Measurements from ENCODE around the gene OR5L2. TPM values are rescaled to one million over a fixed set of nuclear protein-coding genes. Genes with fewer than 3 reads are reported as not detected.

Gene OR5L2
- total RNA-seq, 3 donors from 2014 or later (not counting 1 experiment from before 2014, with no cell fraction given) = not detected

DNA sequence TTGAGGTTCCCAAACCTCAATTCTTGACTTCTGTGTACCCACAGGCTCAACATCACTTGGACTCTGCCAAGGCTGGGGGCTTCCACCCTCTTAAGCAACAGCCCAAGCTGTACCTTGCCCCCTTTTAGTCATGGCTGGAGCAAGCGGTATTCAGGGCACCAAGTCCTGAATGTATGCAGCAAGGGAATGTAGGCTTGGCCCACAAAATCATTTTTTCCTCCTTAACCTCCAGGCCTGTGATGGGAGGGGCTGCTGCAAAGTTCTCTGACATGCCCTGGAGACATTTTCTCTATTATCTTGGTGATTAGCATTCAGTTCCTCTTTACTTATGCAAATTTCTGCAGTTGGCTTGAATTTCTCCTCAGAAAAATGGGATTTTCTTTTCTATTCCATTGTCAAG lies 20.8 kb upstream of the OR5L2 start:
- no peak for ATAC-seq
- no peaks in the 10 kb centered on the region for H3K36me3 ChIP-seq (ENCODE audit: control insufficient read depth, insufficient read depth, low read length)
- H3K36me3 Mint-ChIP-seq = peaks cover 15% of the 10 kb centered on the region
- H3K9me3 ChIP-seq (ENCODE audit: control insufficient read depth, insufficient read depth, low read length) = peaks cover 9% of the 10 kb centered on the region
- H3K27me3 ChIP-seq (ENCODE audit: control insufficient read depth, insufficient read depth, low read length) = no peaks in the 10 kb centered on the region
- H3K4me3 Mint-ChIP-seq = no peak overlapping the region
- H3K27ac Mint-ChIP-seq = no peak overlapping the region
- 100% methylated on average over 1 of the region's 1 CpG for WGBS (ENCODE audit: insufficient coverage)
- TF ChIP-seq, protein P1, sequence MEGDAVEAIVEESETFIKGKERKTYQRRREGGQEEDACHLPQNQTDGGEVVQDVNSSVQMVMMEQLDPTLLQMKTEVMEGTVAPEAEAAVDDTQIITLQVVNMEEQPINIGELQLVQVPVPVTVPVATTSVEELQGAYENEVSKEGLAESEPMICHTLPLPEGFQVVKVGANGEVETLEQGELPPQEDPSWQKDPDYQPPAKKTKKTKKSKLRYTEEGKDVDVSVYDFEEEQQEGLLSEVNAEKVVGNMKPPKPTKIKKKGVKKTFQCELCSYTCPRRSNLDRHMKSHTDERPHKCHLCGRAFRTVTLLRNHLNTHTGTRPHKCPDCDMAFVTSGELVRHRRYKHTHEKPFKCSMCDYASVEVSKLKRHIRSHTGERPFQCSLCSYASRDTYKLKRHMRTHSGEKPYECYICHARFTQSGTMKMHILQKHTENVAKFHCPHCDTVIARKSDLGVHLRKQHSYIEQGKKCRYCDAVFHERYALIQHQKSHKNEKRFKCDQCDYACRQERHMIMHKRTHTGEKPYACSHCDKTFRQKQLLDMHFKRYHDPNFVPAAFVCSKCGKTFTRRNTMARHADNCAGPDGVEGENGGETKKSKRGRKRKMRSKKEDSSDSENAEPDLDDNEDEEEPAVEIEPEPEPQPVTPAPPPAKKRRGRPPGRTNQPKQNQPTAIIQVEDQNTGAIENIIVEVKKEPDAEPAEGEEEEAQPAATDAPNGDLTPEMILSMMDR (IDR thresholded peaks at IDR 0.05) = no peak
- no peak overlapping the region for H3K4me3 ChIP-seq (ENCODE audit: low read length)
- DNase-seq = no peak
- intact Hi-C loops (cut with micrococcal nuclease) = no loop called here
- H3K27ac ChIP-seq (ENCODE audit: low read length) = no peak overlapping the region
- H3K4me1 Mint-ChIP-seq = no peaks in the 10 kb centered on the region
- H3K9me3 Mint-ChIP-seq = peaks cover 12 to 23% of the 10 kb centered on the region in 2 donors
- no peaks in the 10 kb centered on the region for H3K4me1 ChIP-seq (ENCODE audit: control insufficient read depth, insufficient read depth, low read length)
- H3K27me3 Mint-ChIP-seq (ENCODE audit: low read depth in 2 of 2) = no peaks in the 10 kb centered on the region

DNA sequence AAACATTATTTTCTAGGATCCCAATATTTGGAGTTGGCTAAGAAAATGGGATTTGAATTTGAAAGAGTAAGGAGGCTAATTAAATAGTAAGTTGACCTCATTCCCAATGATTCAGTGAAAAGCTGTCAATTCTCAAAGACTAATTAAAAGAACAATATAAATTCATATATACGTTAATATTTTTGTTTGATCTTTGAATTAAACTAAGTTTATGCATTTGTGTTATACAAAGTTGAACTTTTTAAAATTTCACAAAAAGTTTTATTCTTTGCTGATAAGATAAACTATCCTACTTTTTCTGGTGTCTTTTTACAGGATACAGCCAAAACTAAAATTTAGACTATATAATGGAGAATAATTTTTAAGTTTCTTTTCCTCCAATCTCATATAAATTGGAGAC lies 16.0 kb upstream of the OR5L2 start, which contains the start of gene OR5L1:
TSS of gene OR5L1 (plus strand) at position 301 of the 400 bp plus-strand sequence. CDS start 100 bp downstream, outside the sequence.
- DNase-seq (no peak), ATAC-seq (no peak)
- intact Hi-C loops (cut with micrococcal nuclease) = no loop called here
- H3K4me3 ChIP-seq (ENCODE audit: low read length) = no peak within 1 kb of the TSS
- no peak within 1 kb of the TSS for H3K27ac ChIP-seq (ENCODE audit: low read length)
- H3K4me1 ChIP-seq (ENCODE audit: control insufficient read depth, insufficient read depth, low read length) = no peaks in the 10 kb centered on the region
- peaks cover 14 to 22% of the 10 kb centered on the region in 2 donors for H3K9me3 Mint-ChIP-seq
- H3K36me3 Mint-ChIP-seq = peaks cover 18% of the 10 kb centered on the region
- WGBS (ENCODE audit: insufficient coverage) = no CpG with 5 or more reads among the region's 1 CpG
- no peak within 1 kb of the TSS for H3K27ac Mint-ChIP-seq
- H3K27me3 ChIP-seq (ENCODE audit: control insufficient read depth, insufficient read depth, low read length) = no peaks in the 10 kb centered on the region
- H3K9me3 ChIP-seq (ENCODE audit: control insufficient read depth, insufficient read depth, low read length) = peaks cover 9% of the 10 kb centered on the region
- TF ChIP-seq, protein P1 (IDR thresholded peaks at IDR 0.05) = no peak
- H3K36me3 ChIP-seq (ENCODE audit: control insufficient read depth, insufficient read depth, low read length) = no peaks in the 10 kb centered on the region
- no peaks in the 10 kb centered on the region for H3K27me3 Mint-ChIP-seq (ENCODE audit: low read depth in 2 of 2)
- H3K4me3 Mint-ChIP-seq = no peak within 1 kb of the TSS
- H3K4me1 Mint-ChIP-seq = no peaks in the 10 kb centered on the region

DNA sequence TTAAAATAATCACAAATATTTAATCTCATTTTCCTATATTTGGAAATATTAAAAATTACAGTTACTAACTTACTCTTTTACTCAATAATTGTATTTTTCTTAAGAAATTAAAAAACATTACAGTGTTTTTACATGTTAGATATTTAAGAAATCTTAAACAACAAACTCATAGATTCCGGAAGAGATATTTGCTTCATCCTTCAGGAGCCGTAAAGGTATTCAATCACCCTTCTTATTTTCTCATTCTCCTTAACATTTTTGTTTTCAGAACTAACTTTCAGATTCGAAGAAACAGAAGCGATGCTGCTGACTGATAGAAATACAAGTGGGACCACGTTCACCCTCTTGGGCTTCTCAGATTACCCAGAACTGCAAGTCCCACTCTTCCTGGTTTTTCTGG lies 7.7 kb upstream of the OR5L2 start, which contains the start of gene OR5D18:
TSS of gene OR5D18 (plus strand) at position 301 of the 400 bp plus-strand sequence. CDS start at position 301, 0 bp downstream.
- TF ChIP-seq, protein P1 (IDR thresholded peaks at IDR 0.05) = no peak
- no peak for DNase-seq
- Histone ChIP-seq H3K4me3 (ENCODE audit: low read length) (no peak within 1 kb of the TSS), H3K27ac (ENCODE audit: low read length) (no peak within 1 kb of the TSS), H3K9me3 (ENCODE audit: control insufficient read depth, insufficient read depth, low read length) (peaks cover 2% of the 10 kb centered on the region), H3K4me1 (ENCODE audit: control insufficient read depth, insufficient read depth, low read length) (no peaks in the 10 kb centered on the region), H3K36me3 (ENCODE audit: control insufficient read depth, insufficient read depth, low read length) (no peaks in the 10 kb centered on the region), H3K27me3 (ENCODE audit: control insufficient read depth, insufficient read depth, low read length) (no peaks in the 10 kb centered on the region)
- Mint-ChIP-seq H3K27me3 (ENCODE audit: low read depth in 2 of 2) (no peaks in the 10 kb centered on the region), H3K4me3 (no peak within 1 kb of the TSS), H3K27ac (no peak within 1 kb of the TSS), H3K36me3 (peaks cover 36% of the 10 kb centered on the region), H3K9me3 (peaks cover 19 to 20% of the 10 kb centered on the region in 2 donors), H3K4me1 (no peaks in the 10 kb centered on the region)
- intact Hi-C loops (cut with micrococcal nuclease) = no loop called here
- WGBS (ENCODE audit: insufficient coverage) = 76% methylated on average over 5 of the region's 5 CpGs
- ATAC-seq = no peak

DNA sequence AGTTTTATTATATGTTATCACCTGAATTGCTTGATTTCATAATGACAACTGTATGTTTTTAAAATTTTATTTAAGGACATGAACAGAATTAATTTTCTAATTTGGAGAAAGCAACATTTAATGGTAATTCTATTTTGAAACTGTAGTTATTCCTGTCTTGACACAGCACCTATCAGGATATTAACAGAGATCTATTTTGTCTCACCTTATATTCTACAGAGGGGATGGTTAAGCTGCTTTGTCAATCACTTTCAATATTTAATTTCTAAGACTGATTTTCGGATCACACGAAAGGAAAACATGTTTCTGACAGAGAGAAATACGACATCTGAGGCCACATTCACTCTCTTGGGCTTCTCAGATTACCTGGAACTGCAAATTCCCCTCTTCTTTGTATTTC lies 11.4 kb downstream of the OR5L2 start, which contains the start of gene OR5D16:
TSS of gene OR5D16 (plus strand) at position 301 of the 400 bp plus-strand sequence. CDS start at position 301, 0 bp downstream.
- peaks cover 5% of the 10 kb centered on the region for H3K9me3 ChIP-seq (ENCODE audit: control insufficient read depth, insufficient read depth, low read length)
- H3K36me3 Mint-ChIP-seq = peaks cover 13% of the 10 kb centered on the region
- ATAC-seq (no peak), DNase-seq (no peak)
- no peaks in the 10 kb centered on the region for H3K4me1 ChIP-seq (ENCODE audit: control insufficient read depth, insufficient read depth, low read length)
- no peak within 1 kb of the TSS for H3K4me3 ChIP-seq (ENCODE audit: low read length)
- H3K27me3 ChIP-seq (ENCODE audit: control insufficient read depth, insufficient read depth, low read length) = no peaks in the 10 kb centered on the region
- no peaks in the 10 kb centered on the region for H3K4me1 Mint-ChIP-seq
- no peaks in the 10 kb centered on the region for H3K36me3 ChIP-seq (ENCODE audit: control insufficient read depth, insufficient read depth, low read length)
- H3K4me3 Mint-ChIP-seq = no peak within 1 kb of the TSS
- no peak within 1 kb of the TSS for H3K27ac ChIP-seq (ENCODE audit: low read length)
- no peaks in the 10 kb centered on the region for H3K27me3 Mint-ChIP-seq (ENCODE audit: low read depth in 2 of 2)
- no peak within 1 kb of the TSS for H3K27ac Mint-ChIP-seq
- intact Hi-C loops (cut with micrococcal nuclease) = loop anchor here (10.0 kb wide), 1 partner anchor 64 kb away; the partner anchor contains the start of gene OR5D13
- 48% methylated on average over 3 of the region's 3 CpGs for WGBS (ENCODE audit: insufficient coverage)
- TF ChIP-seq, protein P1 (IDR thresholded peaks at IDR 0.05) = no peak
- H3K9me3 Mint-ChIP-seq = peaks cover 13 to 25% of the 10 kb centered on the region in 2 donors

Measured in natural killer cell (primary cell).